ENCODE measurements around the gene DNAJB8.

Gene DNAJB8

DNA sequence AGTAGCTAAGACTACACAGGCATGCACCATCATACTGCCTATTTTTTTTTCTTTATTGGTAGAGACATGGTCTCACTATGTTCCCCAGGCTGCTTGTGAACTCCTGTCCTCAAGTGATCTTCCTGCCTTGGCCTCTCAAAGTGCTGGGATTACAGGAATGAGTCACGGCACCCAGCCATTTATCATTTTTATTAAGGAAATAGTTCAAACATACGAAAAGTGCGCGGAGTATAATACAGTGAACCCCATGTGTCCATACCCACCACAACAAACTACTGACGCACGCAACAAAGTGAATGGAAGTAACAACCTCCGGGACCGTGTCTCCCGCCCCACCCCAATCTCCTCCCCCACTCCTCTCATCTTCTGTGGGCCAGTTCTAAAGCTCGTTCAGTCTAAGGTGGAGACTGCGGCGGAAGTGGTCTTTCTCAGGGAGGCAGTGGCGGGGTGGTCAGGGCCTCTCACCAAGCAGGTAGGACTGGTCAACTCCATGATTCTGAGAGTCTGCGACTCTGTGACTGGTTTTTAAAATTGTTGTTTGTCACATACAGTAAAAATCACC lies 42.1 kb downstream of the DNAJB8 start:
- no peak for DNase-seq

DNA sequence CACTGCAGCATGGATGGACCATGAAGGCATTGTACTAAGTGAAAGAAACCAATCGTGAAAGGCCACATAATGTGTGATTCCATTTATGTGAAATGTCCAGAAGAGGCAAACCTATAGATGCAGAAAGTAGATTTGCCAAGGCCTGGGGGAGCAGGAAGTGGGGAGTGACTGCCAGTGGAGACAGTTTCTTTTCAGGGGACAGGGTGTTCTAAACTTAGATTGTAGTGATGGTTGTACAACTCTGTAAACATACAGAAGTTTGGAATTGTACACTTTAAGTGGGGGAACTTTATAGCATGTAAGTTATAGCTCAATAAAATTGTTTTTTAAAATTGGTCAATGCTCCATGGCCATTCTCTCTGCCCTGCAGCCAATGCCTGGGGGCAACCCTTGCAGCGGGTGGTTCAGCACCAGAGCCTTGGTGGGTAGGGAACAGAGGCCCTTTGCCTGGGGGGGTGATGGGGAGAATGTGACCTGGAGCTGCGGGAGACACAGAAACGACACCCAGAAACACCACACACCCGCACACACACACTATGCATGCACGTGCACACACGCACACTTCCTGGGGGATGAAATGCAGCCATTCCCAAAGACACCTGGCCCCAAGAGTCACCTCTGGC lies 43.1 kb downstream of the DNAJB8 start:
- DNase-seq, result no peak

DNA sequence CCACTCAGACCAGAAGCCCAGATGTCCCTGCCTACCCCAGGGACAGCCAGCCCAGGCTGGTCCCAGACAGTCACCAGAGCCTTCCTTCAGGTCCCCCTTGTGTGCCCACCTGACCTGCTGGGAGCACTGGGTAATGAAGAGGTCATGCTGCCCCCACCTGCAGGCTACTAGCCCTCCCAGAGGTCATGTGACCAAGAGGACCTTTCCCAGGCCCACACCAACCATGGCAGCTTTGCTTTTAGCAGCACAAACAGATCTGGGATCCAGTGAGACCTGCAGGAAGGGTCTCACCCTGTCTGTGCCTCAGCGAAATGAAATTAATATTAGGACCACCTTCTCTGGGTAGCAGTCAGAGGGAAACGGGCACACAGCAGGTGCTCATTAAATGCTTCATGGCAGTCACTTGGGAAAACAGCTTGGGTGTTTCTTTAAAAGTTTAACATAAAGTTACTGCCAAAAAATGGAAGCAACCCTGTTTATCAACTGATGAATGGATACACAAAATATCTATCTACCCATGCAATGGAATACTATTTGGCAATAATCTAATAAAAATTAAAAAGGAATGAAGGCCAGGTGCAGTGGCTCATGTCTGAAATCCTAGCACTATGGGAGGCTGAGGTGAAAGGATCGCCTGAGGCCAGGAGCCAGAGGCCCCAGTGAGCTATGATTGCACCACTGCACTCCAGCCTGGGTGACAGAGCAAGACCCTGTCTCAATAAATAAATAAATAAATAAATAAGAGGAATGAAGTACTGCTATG lies 43.7 kb downstream of the DNAJB8 start:
- DNase-seq, result no peak

DNA sequence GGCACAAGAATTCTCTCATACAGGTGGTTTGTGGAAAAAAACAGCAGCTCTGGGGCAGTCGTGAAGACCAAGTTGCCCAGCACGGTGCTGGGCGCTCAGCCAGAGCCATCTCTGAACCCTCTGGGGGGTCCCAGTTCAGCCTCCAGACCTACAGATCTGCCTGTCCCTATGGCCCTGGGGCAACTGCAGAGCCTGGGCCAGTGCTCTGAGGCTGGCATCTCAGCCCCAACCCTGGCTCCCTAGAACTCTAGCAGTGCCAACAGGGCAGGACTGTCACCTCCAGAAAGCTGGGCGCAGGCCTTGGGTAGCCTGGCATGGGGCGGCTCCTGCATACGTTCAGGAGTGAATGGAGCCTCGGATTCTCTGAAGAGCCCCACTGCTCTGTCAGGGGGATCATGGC lies 44.7 kb downstream of the DNAJB8 start:
- DNase-seq, result no peak

DNA sequence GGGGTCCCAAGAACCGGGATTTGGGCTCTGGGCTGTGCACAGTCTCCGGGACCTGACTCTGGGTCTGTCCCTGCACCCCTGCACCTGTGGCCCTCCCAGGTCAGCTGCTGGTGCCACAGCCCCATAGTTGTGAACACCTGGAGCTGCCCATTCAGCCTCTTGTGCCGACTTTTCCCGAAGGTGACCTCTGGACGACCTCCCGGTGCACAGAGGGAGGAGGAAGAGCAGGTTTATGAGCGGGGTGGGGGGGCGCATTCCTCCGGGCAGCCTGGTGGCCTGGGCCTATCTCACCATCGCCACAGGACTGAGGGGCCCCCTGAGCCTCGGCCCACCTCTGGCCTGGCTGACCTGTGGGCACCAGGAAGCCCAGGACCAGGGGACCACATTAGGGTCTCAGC lies 45.3 kb downstream of the DNAJB8 start:
- no peak for DNase-seq

DNA sequence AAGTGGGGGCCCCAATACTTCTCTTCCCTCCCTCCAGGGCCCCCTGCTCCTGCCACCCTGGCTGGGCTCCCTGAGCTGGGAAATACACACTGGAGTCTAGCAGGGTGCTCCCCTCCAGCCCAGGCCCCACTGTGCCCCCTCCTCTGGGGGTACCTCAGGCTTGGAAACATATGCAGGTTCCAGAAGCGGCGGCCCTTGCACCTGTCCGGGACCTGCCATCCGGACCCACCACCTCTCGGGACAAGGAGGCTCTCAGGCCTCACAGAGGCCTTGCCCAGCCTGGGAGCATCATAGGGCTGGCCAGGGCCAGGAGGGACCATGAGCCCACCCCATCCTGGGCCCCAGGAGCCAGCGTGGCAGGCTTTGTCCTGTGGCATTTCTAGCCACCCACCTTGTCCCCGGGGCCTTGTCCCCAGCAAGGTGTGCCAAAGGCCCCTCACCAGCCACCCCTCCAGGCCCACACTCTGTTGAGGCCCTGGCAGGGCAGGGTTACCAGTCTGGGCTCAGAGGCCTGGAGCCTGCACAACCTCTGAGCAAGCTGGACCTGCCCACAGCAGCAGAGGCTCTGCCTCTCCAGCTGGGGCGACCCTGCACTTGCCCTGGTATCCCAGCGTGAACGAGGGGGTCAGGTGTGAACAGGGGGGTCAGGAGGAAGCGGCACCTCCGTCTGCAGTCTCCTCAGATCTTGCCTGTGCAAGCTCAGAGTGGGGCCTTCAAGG lies 45.8 kb downstream of the DNAJB8 start:
- DNase-seq, result no peak

DNA sequence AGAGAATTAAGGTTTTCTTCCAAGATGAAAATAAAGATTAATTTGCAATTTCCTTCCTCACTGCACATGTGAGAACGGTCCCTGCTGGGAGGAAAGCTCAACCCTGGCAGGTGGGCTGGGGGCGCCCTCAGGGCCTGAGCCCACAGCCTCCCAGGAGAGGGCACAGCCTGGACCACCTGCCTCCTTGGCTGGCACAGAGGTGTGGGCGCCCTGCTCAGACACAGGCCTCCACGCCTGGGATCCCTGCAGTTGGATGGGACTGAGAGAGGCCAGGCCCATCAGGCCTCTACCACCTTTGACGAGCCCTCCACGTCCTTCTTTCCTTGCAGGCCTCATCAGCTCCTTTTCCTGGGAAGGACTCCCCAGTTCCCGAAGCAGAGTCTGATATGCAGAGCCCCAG lies 46.4 kb downstream of the DNAJB8 start:
- no peak for DNase-seq

DNA sequence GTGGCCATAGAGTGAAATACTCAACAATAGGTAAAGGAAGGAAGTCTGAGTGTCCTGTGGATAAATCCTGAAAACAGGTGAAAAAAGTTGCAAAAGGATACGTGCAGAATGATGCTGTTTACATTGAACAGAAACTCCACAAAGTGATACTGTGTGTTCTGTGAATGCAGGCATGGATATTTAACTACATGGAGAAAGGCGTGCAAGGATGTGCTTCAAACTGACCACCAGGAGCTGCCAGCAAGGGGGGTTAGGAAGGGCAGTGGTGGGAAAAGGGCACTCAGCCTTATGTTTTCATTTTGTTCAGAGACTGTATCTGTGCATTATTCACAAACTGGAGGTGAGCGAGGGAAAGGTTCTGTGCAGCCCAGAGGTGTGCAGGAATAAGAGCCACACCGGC lies 47.4 kb downstream of the DNAJB8 start:
- DNase-seq, result no peak

DNA sequence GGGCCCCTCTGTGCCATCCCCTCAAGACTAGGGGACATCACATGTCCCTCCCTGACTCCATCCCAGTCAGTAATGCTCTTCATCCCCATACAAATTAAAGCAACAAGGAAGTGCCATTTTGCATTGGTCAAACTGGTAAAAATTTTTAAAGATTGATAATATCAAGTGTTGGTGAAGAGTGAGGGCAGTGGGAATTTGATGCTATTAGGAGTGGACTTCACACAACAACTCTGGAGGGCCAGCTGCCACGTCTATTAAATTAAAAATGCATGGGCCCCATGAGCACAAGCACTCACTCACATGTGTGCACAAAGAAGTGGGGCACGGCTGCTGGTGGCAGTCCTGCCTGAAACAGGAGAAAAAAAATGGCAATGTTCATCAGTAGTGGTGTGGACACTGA lies 47.8 kb downstream of the DNAJB8 start:
- no peak for DNase-seq

DNA sequence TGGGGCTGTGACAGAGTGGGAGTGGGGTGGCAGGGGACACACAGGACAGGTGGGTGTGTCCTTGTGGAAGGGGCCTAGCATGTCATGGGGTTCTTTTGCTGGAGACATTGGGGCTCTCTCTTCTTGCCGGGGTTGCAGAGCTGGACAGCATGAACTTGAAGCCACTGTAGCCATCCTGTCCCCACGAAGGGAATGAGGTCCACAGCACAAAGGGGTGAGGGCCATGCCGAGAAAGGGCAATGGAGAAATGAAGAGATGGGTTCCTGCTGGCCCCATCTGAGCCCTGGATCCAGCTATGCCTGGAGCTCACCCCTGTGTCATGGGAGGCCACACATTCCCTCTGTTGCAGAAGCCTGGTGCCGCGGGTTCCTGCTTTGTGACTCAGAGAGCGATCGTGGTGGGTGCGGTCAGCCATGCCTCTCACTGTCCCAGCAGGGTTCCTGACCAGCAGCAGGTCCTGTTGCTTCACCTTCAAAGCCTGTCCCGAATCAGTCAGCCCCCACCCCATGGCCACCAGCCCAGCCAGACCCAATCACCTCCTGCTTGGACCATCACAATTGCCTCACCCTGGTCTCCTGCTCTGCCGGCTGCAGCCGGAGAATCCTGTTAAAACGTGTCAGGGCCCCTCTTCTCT lies 50.0 kb downstream of the DNAJB8 start:
- no peak for DNase-seq

DNA sequence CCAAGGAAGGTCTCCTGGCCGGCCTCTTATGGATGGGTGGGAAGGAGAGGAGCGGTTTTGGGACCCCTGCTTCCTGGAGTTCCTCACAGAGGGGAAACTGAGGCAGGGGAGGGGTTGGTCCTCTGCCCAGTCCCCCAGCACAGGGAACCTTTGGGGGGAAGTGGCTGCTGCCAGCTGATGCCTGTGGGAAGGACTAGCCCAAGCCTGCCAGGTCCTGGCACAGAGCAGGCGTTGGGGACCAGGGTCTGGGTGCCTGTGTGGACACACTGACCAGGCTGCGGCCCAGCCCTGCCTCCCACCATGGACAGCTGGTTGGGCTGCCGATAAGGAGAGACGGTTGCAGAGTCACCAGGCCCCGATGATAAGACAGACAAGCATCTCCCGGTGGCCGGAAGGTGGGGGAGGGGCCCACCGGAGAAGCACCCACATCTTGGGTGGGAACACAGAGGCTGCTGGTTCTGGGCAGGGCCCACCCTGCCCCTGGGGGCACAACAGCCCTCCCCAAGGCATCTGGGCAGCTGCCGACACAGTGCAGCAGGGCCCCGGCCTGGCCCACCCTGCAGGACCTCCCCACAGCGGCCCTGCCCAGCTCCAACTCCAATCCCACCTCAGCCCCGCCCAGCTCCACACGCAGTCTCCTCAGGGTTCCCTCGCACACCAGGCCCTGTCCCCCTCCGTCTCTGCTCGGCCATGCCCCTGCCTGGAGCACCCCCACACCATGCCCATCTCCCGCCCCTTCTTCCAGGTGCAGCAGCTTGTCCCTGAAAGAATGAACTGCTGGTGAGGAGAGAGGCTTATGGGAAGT lies 50.7 kb downstream of the DNAJB8 start:
- no peak for DNase-seq

DNA sequence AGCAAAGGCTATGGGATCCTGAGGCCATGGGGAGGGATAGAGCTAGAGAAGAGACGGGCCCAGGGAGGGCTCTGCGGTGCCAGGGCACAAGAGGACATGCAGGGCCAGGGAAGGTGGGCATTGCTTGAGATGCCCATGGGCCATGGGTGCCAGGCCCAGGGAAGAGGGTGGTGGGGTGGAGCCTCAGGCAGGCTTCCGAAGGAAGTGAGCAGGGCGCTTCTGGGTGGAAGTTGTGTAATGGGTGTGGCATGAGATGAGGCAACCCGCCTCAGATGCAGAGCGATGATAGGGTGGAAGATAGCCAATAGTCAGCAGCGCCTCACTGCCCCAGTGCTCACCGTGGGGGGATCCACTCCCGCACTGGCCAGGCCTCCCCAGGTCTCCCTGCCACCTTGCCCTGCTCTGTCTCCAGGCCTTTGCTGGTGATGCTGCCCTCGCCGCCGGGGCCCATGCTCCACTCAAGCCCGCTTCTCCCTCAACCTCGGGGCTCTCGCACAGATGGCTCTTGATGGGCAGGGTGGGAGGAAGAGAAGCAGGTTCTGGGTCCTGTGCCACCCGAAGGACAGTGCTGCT lies 51.4 kb downstream of the DNAJB8 start:
- no peak for DNase-seq

DNA sequence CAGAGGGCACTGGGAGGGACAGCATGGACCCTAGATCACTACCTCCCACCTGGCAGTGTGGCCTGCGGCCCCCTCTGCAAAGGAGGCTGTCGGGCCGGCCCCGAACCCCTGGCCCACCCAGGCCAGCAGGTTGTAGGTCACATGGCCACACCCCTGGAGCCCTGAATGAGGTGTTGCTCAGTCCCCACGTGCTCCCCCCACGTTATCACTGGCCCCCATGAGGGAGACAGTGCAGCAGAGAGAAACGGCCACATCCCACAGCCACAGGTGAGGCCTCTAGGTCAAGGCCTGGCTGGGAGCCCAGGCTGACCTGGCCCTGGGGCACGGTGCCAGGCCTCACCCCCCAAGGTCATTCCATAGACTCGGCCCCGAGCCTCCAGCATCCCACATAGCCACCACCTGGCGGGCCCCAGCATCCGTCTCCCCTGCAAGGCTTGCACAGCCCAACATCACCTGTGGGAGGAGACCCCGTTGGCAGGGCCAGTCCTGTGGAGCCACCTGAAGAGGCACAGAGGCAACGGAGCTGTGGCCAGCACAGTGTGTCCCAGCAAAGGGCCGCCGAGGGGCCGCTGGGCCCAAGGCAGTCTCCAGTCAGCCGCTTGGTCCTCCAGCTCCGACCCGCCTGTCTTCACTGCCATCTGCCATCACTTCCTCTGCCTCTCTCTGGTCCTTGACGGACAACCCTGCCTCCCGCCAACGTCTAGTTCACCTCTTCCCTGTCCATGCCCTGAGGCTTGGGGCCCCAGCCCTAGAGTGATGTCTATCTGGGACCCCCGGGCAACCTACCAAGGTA lies 53.1 kb downstream of the DNAJB8 start:
- no peak for DNase-seq

DNA sequence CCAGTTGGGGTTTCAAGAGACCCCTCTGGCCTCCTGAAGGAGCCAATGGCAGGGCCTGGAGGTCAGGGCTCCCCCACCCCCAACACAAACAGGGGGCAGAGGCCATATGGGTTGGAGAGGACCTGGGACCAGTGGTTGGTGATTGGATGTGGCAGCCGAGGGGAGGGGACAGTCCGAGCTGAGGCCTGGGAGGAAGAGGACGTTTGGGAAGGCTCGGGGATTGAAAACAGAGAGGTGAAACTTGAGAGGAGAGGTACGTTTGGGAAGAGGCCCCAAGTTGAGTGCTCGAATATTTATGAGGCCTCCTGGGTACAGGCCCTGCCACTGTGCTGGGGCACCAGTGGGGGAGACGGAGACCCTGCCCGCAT lies 53.7 kb downstream of the DNAJB8 start:
- no peak for DNase-seq

Data from NCI-H526 (cell line).